ENCODE measurements around the gene C2CD4D.
A peak's percentile ranks its signal among the peaks of the same experiment; 100 is the strongest.

C2CD4D gene

DNA sequence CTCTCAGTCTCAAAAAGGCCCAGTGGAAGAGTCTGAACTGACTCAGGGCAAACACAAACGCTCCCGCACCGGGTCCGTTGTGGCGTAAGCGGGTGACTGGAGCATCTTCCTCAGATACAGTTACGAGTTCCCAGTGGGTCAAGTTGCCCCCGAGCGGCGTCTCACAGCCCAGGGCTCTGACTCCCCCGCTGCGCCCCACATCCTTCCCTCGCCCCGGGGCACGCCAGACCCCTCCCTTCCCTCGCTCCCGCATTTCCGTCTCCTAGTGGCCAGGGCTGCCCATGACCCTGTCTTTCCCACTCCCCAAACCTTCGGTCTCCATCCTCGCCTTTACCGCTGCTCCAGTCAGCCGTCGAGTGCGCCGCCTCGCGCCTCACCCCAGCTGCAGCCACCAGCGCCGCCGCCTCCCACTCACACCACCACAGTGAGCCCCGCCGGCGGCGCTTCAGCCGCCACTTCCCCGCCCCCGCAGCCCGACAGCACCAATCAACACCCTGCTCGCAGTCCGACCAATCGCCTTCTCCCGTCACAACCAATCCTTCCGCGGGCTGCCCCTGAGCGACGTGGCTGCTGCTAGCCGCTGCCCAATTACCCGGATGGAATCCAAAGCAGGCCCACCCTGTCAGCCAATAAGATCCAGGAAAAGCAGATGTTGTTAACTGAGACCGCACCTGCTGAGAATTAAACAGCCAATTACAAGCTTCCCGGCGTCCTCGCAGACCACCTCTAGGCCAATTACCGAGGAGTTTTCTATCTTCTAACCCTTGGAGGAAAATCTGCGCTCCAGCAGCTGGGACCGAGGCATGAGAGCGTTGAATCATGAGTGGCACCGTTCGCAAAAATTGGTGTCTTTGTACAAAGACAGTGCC, 49.3 kb downstream of the C2CD4D start, which contains the start of gene TDRKH (continued):
- TF ChIP-seq ZXDB (tag by site-specific recombination; IDR thresholded peaks at IDR 0.05) (peak; percentile 88), ZNF837 (tag by site-specific recombination; IDR thresholded peaks at IDR 0.05) (no peak), ZNF610 (tag by site-specific recombination; IDR thresholded peaks at IDR 0.05; ENCODE audit: borderline replicate concordance) (peak; percentile 82; the same call in 1 of the 2 replicates), KLF8 (tag by site-specific recombination; IDR thresholded peaks at IDR 0.05) (peak; percentile 86; the same call in 1 of the 2 replicates), ZNF677 (tag by site-specific recombination; IDR thresholded peaks at IDR 0.05) (no peak), BCL11B (tag by site-specific recombination; IDR thresholded peaks at IDR 0.05; ENCODE audit: low read depth) (0 out of 2 replicates have a peak, but pooled peaks have one; percentile 32), ZNF394 (tag by site-specific recombination; IDR thresholded peaks at IDR 0.05; ENCODE audit: borderline replicate concordance) (peak; percentile 68; the same call in 1 of the 2 replicates), ZNF596 (tag by site-specific recombination; IDR thresholded peaks at IDR 0.05) (no peak), ZNF146 (tag by site-specific recombination; IDR thresholded peaks at IDR 0.05) (peak; percentile 34; the same call in 1 of the 2 replicates), ZNF112 (tag by site-specific recombination; IDR thresholded peaks at IDR 0.05) (no peak), ZBTB7A (tag by site-specific recombination; IDR thresholded peaks at IDR 0.05; ENCODE audit: low read depth) (peak; percentile 96), ZNF10 (tag by site-specific recombination; IDR thresholded peaks at IDR 0.05) (peak; percentile 57), KLF10 (tag by site-specific recombination; IDR thresholded peaks at IDR 0.05) (0 out of 2 replicates have a peak, but pooled peaks have one; percentile 62), ZNF391 (tag by site-specific recombination; IDR thresholded peaks at IDR 0.05; ENCODE audit: borderline replicate concordance, low read depth) (peak; percentile 94; the same call in 1 of the 2 replicates), ZNF514 (tag by site-specific recombination; IDR thresholded peaks at IDR 0.05) (no peak), ZNF423 (tag by site-specific recombination; IDR thresholded peaks at IDR 0.05) (no peak), ZSCAN30 (tag by site-specific recombination; IDR thresholded peaks at IDR 0.05) (no peak), KLF1 (tag by site-specific recombination; IDR thresholded peaks at IDR 0.05) (peak; percentile 73), GLIS2 (tag by site-specific recombination; IDR thresholded peaks at IDR 0.05) (peak; percentile 99), ZNF561 (tag by site-specific recombination; IDR thresholded peaks at IDR 0.05; ENCODE audit: borderline replicate concordance) (peak; percentile 61; the same call in 1 of the 2 replicates), ZBTB8A (tag by site-specific recombination; IDR thresholded peaks at IDR 0.05) (peak; percentile 56; the same call in 1 of the 2 replicates), TCF7L2 (IDR thresholded peaks at IDR 0.05; ENCODE audit: borderline replicate concordance, low read depth, low read length) (no peak)
- TF ChIP-seq, protein P1, sequence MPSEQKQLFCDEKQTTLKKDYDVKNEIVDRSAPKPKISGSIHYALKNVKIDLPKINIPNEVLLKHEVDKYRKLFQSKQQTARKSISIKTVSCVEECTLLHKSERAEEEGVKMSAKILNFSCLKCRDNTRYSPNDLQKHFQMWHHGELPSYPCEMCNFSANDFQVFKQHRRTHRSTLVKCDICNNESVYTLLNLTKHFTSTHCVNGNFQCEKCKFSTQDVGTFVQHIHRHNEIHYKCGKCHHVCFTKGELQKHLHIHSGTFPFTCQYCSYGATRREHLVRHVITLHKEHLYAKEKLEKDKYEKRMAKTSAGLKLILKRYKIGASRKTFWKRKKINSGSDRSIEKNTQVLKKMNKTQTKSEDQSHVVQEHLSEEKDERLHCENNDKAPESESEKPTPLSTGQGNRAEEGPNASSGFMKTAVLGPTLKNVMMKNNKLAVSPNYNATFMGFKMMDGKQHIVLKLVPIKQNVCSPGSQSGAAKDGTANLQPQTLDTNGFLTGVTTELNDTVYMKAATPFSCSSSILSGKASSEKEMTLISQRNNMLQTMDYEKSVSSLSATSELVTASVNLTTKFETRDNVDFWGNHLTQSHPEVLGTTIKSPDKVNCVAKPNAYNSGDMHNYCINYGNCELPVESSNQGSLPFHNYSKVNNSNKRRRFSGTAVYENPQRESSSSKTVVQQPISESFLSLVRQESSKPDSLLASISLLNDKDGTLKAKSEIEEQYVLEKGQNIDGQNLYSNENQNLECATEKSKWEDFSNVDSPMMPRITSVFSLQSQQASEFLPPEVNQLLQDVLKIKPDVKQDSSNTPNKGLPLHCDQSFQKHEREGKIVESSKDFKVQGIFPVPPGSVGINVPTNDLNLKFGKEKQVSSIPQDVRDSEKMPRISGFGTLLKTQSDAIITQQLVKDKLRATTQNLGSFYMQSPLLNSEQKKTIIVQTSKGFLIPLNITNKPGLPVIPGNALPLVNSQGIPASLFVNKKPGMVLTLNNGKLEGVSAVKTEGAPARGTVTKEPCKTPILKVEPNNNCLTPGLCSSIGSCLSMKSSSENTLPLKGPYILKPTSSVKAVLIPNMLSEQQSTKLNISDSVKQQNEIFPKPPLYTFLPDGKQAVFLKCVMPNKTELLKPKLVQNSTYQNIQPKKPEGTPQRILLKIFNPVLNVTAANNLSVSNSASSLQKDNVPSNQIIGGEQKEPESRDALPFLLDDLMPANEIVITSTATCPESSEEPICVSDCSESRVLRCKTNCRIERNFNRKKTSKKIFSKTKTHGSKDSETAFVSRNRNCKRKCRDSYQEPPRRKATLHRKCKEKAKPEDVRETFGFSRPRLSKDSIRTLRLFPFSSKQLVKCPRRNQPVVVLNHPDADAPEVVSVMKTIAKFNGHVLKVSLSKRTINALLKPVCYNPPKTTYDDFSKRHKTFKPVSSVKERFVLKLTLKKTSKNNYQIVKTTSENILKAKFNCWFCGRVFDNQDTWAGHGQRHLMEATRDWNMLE (tag by site-specific recombination; conservative IDR thresholded peaks at IDR 0.05; ENCODE audit: low read depth) = 0 out of 2 replicates have a peak, but pooled peaks have one; percentile 14
- TF ChIP-seq, protein P2, sequence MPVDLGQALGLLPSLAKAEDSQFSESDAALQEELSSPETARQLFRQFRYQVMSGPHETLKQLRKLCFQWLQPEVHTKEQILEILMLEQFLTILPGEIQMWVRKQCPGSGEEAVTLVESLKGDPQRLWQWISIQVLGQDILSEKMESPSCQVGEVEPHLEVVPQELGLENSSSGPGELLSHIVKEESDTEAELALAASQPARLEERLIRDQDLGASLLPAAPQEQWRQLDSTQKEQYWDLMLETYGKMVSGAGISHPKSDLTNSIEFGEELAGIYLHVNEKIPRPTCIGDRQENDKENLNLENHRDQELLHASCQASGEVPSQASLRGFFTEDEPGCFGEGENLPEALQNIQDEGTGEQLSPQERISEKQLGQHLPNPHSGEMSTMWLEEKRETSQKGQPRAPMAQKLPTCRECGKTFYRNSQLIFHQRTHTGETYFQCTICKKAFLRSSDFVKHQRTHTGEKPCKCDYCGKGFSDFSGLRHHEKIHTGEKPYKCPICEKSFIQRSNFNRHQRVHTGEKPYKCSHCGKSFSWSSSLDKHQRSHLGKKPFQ (tag by site-specific recombination; IDR thresholded peaks at IDR 0.05) = peak; percentile 98
- TF ChIP-seq, protein P3, sequence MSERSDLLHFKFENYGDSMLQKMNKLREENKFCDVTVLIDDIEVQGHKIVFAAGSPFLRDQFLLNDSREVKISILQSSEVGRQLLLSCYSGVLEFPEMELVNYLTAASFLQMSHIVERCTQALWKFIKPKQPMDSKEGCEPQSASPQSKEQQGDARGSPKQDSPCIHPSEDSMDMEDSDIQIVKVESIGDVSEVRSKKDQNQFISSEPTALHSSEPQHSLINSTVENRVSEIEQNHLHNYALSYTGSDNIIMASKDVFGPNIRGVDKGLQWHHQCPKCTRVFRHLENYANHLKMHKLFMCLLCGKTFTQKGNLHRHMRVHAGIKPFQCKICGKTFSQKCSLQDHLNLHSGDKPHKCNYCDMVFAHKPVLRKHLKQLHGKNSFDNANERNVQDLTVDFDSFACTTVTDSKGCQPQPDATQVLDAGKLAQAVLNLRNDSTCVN (tag by site-specific recombination; optimal IDR thresholded peaks at IDR 0.05) = peak; percentile 77
- TF ChIP-seq, protein P4, sequence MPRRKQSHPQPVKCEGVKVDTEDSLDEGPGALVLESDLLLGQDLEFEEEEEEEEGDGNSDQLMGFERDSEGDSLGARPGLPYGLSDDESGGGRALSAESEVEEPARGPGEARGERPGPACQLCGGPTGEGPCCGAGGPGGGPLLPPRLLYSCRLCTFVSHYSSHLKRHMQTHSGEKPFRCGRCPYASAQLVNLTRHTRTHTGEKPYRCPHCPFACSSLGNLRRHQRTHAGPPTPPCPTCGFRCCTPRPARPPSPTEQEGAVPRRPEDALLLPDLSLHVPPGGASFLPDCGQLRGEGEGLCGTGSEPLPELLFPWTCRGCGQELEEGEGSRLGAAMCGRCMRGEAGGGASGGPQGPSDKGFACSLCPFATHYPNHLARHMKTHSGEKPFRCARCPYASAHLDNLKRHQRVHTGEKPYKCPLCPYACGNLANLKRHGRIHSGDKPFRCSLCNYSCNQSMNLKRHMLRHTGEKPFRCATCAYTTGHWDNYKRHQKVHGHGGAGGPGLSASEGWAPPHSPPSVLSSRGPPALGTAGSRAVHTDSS (tag by site-specific recombination; IDR thresholded peaks at IDR 0.05) = no peak
- TF ChIP-seq, protein P5, sequence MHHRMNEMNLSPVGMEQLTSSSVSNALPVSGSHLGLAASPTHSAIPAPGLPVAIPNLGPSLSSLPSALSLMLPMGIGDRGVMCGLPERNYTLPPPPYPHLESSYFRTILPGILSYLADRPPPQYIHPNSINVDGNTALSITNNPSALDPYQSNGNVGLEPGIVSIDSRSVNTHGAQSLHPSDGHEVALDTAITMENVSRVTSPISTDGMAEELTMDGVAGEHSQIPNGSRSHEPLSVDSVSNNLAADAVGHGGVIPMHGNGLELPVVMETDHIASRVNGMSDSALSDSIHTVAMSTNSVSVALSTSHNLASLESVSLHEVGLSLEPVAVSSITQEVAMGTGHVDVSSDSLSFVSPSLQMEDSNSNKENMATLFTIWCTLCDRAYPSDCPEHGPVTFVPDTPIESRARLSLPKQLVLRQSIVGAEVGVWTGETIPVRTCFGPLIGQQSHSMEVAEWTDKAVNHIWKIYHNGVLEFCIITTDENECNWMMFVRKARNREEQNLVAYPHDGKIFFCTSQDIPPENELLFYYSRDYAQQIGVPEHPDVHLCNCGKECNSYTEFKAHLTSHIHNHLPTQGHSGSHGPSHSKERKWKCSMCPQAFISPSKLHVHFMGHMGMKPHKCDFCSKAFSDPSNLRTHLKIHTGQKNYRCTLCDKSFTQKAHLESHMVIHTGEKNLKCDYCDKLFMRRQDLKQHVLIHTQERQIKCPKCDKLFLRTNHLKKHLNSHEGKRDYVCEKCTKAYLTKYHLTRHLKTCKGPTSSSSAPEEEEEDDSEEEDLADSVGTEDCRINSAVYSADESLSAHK (tag by site-specific recombination; IDR thresholded peaks at IDR 0.05) = peak; percentile 63

Data from HEK293 (cell line).